Small intestine (tissue), 7 donors: ENCODE results near the gene LHPP. TPM values are rescaled to one million over a fixed set of nuclear protein-coding genes. Genes with fewer than 3 reads are reported as not detected.

Experiments used
- DNase-seq, 2 donors: peaks; one replicate each; pipeline versions ENCODE4 v3.0.0 to v3.0.0-alpha.2; 2013
- FAIRE-seq: peaks from 2 replicates; lab custom pipeline; 2012; peaks lifted over from hg19 to GRCh38; lab: Jason Lieb, UNC
- H3K27ac ChIP-seq, 3 donors: one replicate each; pipeline ENCODE4 v1.5.1; 2013; ENCODE audit warnings: low read length in 2 of 3, mild to moderate bottlenecking in 2 of 3, control low read depth in 1 of 3, inconsistent platforms in 1 of 3, low read depth in 1 of 3, moderate library complexity in 1 of 3
- H3K27me3 ChIP-seq, 3 donors: one replicate each; pipeline ENCODE4 v1.6.1; 2013; ENCODE audit warnings: low read length in 3 of 3, inconsistent platforms in 1 of 3; ENCODE audit not compliant: control insufficient read depth in 3 of 3, insufficient read depth in 3 of 3
- H3K36me3 ChIP-seq, 3 donors: one replicate each; pipeline ENCODE4 v1.6.1; 2013; ENCODE audit warnings: low read length in 3 of 3, inconsistent platforms in 1 of 3, low read depth in 1 of 3, mild to moderate bottlenecking in 1 of 3, moderate library complexity in 1 of 3; ENCODE audit not compliant: control insufficient read depth in 3 of 3, insufficient read depth in 2 of 3
- H3K4me1 ChIP-seq, 3 donors: one replicate each; pipeline ENCODE4 v1.6.1; 2013; ENCODE audit warnings: low read length in 2 of 3, inconsistent platforms in 1 of 3, low read depth in 1 of 3, mild to moderate bottlenecking in 1 of 3, moderate library complexity in 1 of 3; ENCODE audit not compliant: control insufficient read depth in 3 of 3, insufficient read depth in 2 of 3
- H3K4me3 ChIP-seq, 3 donors: one replicate each; pipeline ENCODE4 v1.5.1; 2013; ENCODE audit warnings: low read length in 3 of 3, control low read depth in 1 of 3, inconsistent platforms in 1 of 3, low read depth in 1 of 3, mild to moderate bottlenecking in 1 of 3, moderate library complexity in 1 of 3
- H3K9me3 ChIP-seq, 2 donors: one replicate each; pipeline ENCODE4 v1.6.1; 2013; ENCODE audit warnings: low read depth in 1 of 2, low read length in 1 of 2; ENCODE audit not compliant: control insufficient read depth in 2 of 2, insufficient read depth in 1 of 2
- WGBS, 3 donors: extraction: QIAGEN DNeasy Blood & Tissue Kit; methylation state at CpG; one replicate each; pipeline ENCODE4 v1.1.7; 2013; 5-methylcytosine and 5-hydroxymethylcytosine counted together
- polyA plus RNA-seq, 4 donors: library from polyadenylated mRNA; stranded (reverse) in 3 of 4; unstranded in 1 of 4; fragments of 200-250 nt in 3 of 4; fragments of 120-200 nt in 1 of 4; gene quantifications; one replicate each; pipeline versions ENCODE4 v1.2.1 to v1.2.3, GENCODE V29; 2013
- donor health status: healthy with polysubstance abuse.
- donor health status: control.
- donor health status: control.
- donor health status: Bipolar disorder and iron deficiency.
- donor health status: healthy.

The LHPP gene
- polyA plus RNA-seq, 4 donors = 17.2 to 47.7 (median 35.0) TPM

GRCh38 chr10:124532106-124532641 lies 70.6 kb downstream of the LHPP start:
- peak; percentile 41 to 48 for DNase-seq
- H3K36me3 ChIP-seq = peaks cover 0 to 13% (median 0%) of the 10 kb centered on the region in 3 donors
- no peaks in the 10 kb centered on the region for H3K9me3 ChIP-seq
- H3K27ac ChIP-seq = no peak overlapping the region
- peaks cover 0 to 13% (median 0%) of the 10 kb centered on the region in 3 donors for H3K4me1 ChIP-seq
- no peaks in the 10 kb centered on the region for H3K27me3 ChIP-seq
- no peak overlapping the region for H3K4me3 ChIP-seq
- WGBS, 3 donors = 72 to 79% (median 77%) methylated on average over 11 of the region's 11 CpGs
- FAIRE-seq = no peak

DNA sequence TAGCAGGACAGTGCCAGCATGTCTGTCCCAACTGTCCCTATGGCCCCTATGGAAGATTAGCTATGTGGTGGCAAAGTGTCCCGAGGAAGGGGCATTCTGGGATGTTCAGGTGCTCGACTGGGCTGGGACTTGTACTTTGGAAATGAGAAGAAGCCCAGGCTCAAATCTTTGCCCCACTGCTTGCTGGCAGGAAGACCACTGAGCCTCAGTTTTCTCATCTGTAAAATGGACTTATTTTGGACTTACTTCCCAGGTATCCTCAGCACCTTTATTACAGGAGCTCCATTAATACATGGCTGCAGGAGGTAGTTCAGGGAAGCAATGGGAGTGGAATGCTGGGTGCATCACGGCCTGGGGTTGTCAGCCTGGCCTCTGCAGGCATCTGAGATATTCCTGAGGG lies 71.2 kb downstream of the LHPP start:
- Histone ChIP-seq H3K27me3 (no peaks in the 10 kb centered on the region), H3K4me3 (no peak overlapping the region), H3K36me3 (peaks cover 0 to 13% (median 0%) of the 10 kb centered on the region in 3 donors), H3K27ac (no peak overlapping the region), H3K4me1 (peaks cover 0 to 13% (median 0%) of the 10 kb centered on the region in 3 donors), H3K9me3 (no peaks in the 10 kb centered on the region)
- no peak for FAIRE-seq
- DNase-seq = no peak
- 70 to 92% (median 91%) methylated on average over 3 of the region's 3 CpGs for WGBS, 3 donors

DNA sequence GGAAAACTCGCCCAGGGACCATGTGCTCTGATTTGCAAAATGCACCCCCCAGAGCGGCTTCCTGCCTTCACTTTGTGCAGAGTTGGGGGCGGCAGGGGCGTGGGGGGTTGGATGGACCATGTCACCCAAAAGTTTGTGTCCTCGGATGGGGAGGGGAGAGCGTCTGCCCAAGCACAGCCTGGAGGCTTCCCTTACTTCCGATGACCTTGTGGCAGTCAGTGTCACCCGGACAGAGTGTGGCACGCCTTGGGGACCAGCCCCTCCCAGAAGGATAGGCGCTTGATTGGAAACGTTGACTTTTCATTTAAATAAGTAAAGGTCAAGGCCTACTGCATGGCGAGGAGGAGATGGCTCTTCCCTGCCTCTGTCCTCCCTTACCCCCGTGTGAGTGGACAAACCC lies 71.6 kb downstream of the LHPP start:
- H3K9me3 ChIP-seq = no peaks in the 10 kb centered on the region
- peaks cover 0 to 13% (median 0%) of the 10 kb centered on the region in 3 donors for H3K36me3 ChIP-seq
- FAIRE-seq = no peak
- no peaks in the 10 kb centered on the region for H3K27me3 ChIP-seq
- H3K4me1 ChIP-seq = peaks cover 0 to 13% (median 0%) of the 10 kb centered on the region in 3 donors
- DNase-seq = no peak
- 86 to 90% (median 87%) methylated on average over 13 of the region's 13 CpGs for WGBS, 3 donors
- H3K27ac ChIP-seq = no peak overlapping the region
- no peak overlapping the region for H3K4me3 ChIP-seq

DNA sequence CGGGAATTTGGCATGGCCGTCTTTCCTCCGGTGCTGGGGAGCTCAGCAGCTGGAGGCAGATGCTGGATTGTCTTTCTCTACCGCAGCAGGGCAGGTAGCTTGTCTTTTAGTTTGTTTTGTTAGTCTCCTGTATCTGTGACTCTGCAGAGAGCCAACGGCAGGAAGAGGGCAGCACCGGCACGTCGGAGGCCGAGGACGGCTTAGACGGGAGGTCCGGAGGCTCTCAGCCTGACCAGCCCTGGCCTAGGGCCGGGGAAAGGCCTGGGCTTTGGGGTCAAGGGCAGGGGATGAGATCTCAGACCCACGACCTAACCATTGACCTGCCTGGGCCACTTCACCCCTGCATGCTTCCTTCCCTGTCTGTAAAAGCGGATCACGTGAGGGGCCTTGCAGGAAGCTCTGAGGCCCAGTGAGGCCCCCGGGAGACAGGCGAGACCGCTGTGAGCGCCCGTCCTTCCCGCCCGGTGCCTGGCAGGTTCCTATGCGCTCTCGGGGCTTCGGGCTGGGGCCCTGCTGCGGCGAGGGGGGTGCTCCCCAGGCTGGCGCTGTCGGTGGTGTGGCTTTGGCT lies 72.7 kb downstream of the LHPP start:
- H3K4me1 ChIP-seq = peaks cover 0 to 13% (median 0%) of the 10 kb centered on the region in 3 donors
- peaks cover 0 to 13% (median 0%) of the 10 kb centered on the region in 3 donors for H3K36me3 ChIP-seq
- 50 to 84% (median 68%) methylated on average over 27 to 30 of the region's 30 CpGs for WGBS, 3 donors
- DNase-seq = no peak
- no peaks in the 10 kb centered on the region for H3K9me3 ChIP-seq
- H3K27me3 ChIP-seq = no peaks in the 10 kb centered on the region
- no peak for FAIRE-seq
- H3K27ac ChIP-seq = no peak overlapping the region
- H3K4me3 ChIP-seq = no peak overlapping the region

DNA sequence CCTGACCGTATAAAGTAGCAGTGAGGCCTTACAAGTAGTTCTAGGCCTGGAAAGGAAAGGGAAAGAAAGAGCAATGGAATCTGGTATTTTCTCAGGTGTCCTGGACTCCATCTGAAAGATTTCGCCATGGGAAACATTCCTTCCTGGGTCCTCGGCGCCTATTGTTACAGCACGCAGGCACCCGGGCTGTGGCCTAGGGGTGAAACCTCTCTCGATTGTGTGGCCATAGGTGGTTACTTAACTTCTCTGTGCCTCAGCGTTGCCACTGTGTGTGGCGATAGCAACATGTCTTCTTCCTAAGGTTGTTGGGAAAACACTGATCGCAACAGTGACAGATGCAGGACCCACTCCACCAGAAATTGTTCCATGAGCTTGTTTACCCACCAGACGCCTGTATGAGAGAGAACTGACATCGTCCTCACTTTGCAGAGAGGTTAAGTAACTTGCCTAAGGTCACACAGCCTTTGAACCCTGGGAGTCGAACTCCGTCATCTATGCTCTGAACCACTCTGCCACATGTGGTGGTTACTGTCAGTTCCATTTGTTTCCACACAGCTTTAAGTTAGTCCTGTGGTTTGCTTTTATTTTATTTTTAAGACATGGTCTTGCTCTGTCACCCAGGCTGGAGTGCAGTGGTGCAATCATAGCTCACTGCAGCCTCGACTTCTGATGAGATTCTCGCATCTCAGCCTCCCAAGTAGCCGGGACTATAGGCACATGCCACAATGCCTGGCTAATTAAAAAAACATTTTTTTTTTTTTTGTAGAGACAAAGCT lies 73.4 kb downstream of the LHPP start:
- H3K27me3 ChIP-seq = no peaks in the 10 kb centered on the region
- no peak overlapping the region for H3K4me3 ChIP-seq
- no peaks in the 10 kb centered on the region for H3K9me3 ChIP-seq
- no peak for DNase-seq
- FAIRE-seq = no peak
- 88 to 92% (median 91%) methylated on average over 17 of the region's 17 CpGs for WGBS, 3 donors
- H3K27ac ChIP-seq = no peak overlapping the region
- H3K4me1 ChIP-seq = peaks cover 0 to 10% (median 0%) of the 10 kb centered on the region in 3 donors
- H3K36me3 ChIP-seq = peaks cover 0 to 13% (median 0%) of the 10 kb centered on the region in 3 donors

GRCh38 chr10:124535731-124536495 lies 74.3 kb downstream of the LHPP start:
- Histone ChIP-seq H3K27me3 (no peaks in the 10 kb centered on the region), H3K27ac (no peak overlapping the region), H3K4me3 (no peak overlapping the region), H3K9me3 (no peaks in the 10 kb centered on the region), H3K4me1 (peaks cover 0 to 1% (median 0%) of the 10 kb centered on the region in 3 donors), H3K36me3 (peaks cover 0 to 13% (median 0%) of the 10 kb centered on the region in 3 donors)
- no peak for DNase-seq
- no peak for FAIRE-seq
- WGBS, 3 donors = 65 to 75% (median 73%) methylated on average over 18 of the region's 18 CpGs

- WGBS, 3 donors = 84 to 86% (median 86%) methylated on average over 5 of the region's 5 CpGs
- no peak overlapping the region for H3K4me3 ChIP-seq
- no peak overlapping the region for H3K27ac ChIP-seq
- no peaks in the 10 kb centered on the region for H3K27me3 ChIP-seq
- DNase-seq (no peak), FAIRE-seq (no peak)
- H3K9me3 ChIP-seq = no peaks in the 10 kb centered on the region
- H3K4me1 ChIP-seq = no peaks in the 10 kb centered on the region
- H3K36me3 ChIP-seq = peaks cover 0 to 20% (median 0%) of the 10 kb centered on the region in 3 donors
Measured at GRCh38 chr10:124536496-124537050, 75.0 kb downstream of the LHPP start.
